ENCODE measurements around the gene SLC15A1. TPM values are rescaled to one million over a fixed set of nuclear protein-coding genes. Genes with fewer than 3 reads are reported as not detected.

SLC15A1 gene, protein sequence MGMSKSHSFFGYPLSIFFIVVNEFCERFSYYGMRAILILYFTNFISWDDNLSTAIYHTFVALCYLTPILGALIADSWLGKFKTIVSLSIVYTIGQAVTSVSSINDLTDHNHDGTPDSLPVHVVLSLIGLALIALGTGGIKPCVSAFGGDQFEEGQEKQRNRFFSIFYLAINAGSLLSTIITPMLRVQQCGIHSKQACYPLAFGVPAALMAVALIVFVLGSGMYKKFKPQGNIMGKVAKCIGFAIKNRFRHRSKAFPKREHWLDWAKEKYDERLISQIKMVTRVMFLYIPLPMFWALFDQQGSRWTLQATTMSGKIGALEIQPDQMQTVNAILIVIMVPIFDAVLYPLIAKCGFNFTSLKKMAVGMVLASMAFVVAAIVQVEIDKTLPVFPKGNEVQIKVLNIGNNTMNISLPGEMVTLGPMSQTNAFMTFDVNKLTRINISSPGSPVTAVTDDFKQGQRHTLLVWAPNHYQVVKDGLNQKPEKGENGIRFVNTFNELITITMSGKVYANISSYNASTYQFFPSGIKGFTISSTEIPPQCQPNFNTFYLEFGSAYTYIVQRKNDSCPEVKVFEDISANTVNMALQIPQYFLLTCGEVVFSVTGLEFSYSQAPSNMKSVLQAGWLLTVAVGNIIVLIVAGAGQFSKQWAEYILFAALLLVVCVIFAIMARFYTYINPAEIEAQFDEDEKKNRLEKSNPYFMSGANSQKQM
- total RNA-seq (not detected), polyA plus RNA-seq (not detected)
- long read RNA-seq, donor 1: 0 reads
- long read RNA-seq, donor 2: 0 reads
- long read RNA-seq, donor 3: 0 reads

DNA sequence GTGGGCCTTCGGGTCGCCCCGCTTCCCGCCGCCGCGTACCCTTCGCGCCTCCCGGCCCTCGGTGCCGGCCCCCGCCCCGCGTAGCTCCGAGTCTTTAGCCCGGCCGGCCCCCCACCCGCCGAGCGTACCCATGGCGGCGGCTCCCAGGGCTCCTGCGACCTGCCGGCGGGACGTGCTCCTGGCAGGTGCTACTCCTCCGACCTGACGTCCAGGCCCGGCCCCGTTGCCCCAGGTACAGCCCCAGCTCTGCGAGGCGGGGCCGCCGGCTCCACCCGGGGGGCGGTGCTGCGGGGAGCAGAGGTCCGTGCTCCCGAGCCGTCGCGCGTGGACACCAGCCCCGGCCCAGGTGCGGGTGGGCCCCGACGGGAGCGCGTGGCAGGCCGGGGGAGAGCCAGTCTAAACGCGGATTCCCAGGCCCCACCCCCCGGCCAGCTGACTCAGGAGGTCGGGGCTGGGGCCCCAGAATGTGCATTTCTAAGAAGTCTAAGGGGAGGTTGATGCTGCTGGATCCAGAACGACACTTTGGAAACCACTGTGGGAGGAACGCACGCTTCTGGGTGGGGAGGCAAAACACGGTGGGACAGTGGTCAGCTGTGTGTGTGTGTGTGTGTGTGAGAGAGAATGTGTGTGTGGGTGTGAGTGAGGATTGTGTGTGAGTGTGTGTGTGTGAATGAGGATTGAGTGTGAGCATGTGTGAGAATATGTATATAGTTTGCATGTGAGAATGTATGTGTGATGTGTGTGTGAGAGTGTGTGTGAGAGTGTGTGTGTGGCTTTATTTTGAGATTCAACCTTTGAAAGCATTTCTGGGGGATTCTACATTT is at the start of gene SLC15A1:
Gene SLC15A1, minus strand, starts transcription at position 206 of the 824 bp plus-strand sequence. Its CDS starts 74 bp downstream, at position 132.
- H3K27me3 ChIP-seq: peaks cover 15 to 52% (median 37%) of the 10 kb centered on the region in 9 donors
- ATAC-seq (peak in 1 of 4 donors; percentile 34), DNase-seq (no peak)
- no peak for TF ChIP-seq POLR2A (IDR thresholded peaks at IDR 0.05)
- TF ChIP-seq, protein P1, sequence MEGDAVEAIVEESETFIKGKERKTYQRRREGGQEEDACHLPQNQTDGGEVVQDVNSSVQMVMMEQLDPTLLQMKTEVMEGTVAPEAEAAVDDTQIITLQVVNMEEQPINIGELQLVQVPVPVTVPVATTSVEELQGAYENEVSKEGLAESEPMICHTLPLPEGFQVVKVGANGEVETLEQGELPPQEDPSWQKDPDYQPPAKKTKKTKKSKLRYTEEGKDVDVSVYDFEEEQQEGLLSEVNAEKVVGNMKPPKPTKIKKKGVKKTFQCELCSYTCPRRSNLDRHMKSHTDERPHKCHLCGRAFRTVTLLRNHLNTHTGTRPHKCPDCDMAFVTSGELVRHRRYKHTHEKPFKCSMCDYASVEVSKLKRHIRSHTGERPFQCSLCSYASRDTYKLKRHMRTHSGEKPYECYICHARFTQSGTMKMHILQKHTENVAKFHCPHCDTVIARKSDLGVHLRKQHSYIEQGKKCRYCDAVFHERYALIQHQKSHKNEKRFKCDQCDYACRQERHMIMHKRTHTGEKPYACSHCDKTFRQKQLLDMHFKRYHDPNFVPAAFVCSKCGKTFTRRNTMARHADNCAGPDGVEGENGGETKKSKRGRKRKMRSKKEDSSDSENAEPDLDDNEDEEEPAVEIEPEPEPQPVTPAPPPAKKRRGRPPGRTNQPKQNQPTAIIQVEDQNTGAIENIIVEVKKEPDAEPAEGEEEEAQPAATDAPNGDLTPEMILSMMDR (IDR thresholded peaks at IDR 0.05): no peak
- 8 to 16% (median 10%) methylated on average over 25 to 59 of the region's 59 CpGs for WGBS, 4 donors
- intact Hi-C loops (cut with DNase I): no loop called here
- H3K4me3 ChIP-seq: peak within 1 kb of the TSS; percentile 22 to 46 (median 39)
- H3K36me3 ChIP-seq: no peaks in the 10 kb centered on the region
- no peak within 1 kb of the TSS for H3K27ac ChIP-seq
- H3K9me3 ChIP-seq: peaks cover 0 to 12% (median 0%) of the 10 kb centered on the region in 12 donors
- peaks cover 3 to 15% (median 9%) of the 10 kb centered on the region in 12 donors for H3K4me1 ChIP-seq

DNA sequence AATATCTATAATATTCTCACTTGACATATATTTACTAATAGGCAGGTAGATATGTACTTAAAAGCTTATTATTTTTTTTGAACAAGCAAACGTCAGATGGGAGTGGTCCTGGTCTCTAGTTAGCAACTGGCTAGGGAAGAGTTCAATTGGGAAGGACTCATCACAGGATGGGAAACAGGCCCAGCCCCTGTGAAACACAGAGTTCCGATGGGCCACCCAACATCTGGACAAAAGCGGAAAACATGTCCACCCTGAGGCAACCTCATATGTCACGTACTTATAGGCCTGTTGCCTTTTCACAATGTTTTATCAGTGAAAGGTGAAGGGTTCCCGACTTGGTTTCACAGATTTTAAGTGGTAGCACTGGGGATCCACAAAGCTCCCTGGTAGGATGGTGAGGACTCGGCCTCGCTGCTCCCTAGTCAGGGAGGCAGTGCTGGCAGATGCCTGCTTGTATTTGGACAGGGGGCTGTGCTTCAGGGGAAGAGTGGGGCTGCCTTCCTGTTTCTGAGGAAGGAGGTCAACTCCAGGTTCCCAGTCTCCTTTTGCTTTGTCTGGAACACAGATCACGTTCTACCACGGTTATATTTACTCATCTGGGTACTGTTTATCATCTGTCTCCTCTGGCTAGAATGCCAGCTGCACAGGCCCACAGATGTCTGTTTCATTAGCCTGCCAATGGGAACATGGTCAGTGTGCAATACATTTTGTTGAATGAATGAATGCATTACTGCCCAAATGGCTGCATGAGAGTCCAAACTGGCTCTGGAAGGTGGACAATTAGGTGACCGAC is 49.4 kb upstream of the SLC15A1 start:
- DNase-seq: peak in 1 of 5 donors; percentile 9
- H3K4me1 ChIP-seq: peaks cover 0 to 9% (median 0%) of the 10 kb centered on the region in 12 donors
- TF ChIP-seq, protein P1 (IDR thresholded peaks at IDR 0.05): no peak
- no peak for TF ChIP-seq POLR2A (IDR thresholded peaks at IDR 0.05)
- intact Hi-C loops (cut with DNase I): no loop called here
- H3K27me3 ChIP-seq: no peaks in the 10 kb centered on the region
- peak overlapping the region in 1 of 12 donors; percentile 14 for H3K27ac ChIP-seq
- H3K9me3 ChIP-seq: no peaks in the 10 kb centered on the region
- peak; percentile 22 to 64 (median 49) for ATAC-seq
- WGBS, 4 donors: 66 to 77% (median 72%) methylated on average over 10 of the region's 10 CpGs
- H3K4me3 ChIP-seq: no peak overlapping the region
- peaks cover 0 to 95% (median 64%) of the 10 kb centered on the region in 9 donors for H3K36me3 ChIP-seq

DNA sequence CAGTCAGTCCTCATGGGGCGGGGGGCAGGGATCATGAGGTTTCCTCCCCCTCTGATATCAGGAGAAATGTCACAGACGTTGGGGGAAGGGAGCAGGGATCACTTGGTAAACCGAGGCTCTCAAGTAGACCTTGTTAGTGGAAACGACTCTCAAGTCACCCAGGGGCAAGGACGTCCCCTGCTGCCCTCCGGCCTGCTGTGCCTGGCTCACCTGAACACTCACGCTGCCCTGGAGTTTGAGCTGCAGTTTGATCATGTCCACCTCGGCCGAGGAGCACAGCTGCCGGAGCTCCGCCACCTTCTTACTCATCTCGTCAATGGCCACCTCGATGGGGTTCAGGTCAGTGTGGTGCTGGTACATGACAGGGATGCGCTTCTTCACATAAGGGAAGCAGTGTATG is 47.6 kb upstream of the SLC15A1 start:
- TF ChIP-seq POLR2A (IDR thresholded peaks at IDR 0.05): no peak
- TF ChIP-seq, protein P1 (IDR thresholded peaks at IDR 0.05): no peak
- no peak overlapping the region for H3K4me3 ChIP-seq
- no peak for ATAC-seq

More for the DNA sequence above, 47.6 kb upstream of the SLC15A1 start:
- peaks cover 0 to 95% (median 69%) of the 10 kb centered on the region in 9 donors for H3K36me3 ChIP-seq
- peak in 1 of 5 donors; percentile 6 for DNase-seq
- H3K9me3 ChIP-seq: no peaks in the 10 kb centered on the region
- no peak overlapping the region for H3K27ac ChIP-seq
- no peaks in the 10 kb centered on the region for H3K27me3 ChIP-seq
- 89 to 94% (median 92%) methylated on average over 14 of the region's 14 CpGs for WGBS, 4 donors
- peaks cover 0 to 9% (median 0%) of the 10 kb centered on the region in 12 donors for H3K4me1 ChIP-seq
- intact Hi-C loops (cut with DNase I): no loop called here

Data from heart left ventricle (tissue), 16 donors.